Parathyroid adenoma (tissue), 2 donors: ENCODE data around the gene PRKCE.

Source experiments
- H2AFZ ChIP-seq: fragments of 300-600 bp; sonication (generic); one replicate; pipeline ENCODE4 v1.7.0; 2017; ENCODE audit warnings: antibody characterized with exemption, mild to moderate bottlenecking
- H3K27ac ChIP-seq: fragments of 300-600 bp; sonication (generic); one replicate; pipeline ENCODE4 v1.7.0; 2017
- H3K27me3 ChIP-seq: fragments of 300-600 bp; sonication (generic); one replicate; pipeline ENCODE4 v1.7.0; 2017; ENCODE audit warnings: low read length; ENCODE audit not compliant: control insufficient read depth, insufficient read depth
- H3K36me3 ChIP-seq: fragments of 300-600 bp; sonication (generic); one replicate; pipeline ENCODE4 v1.7.0; 2017; ENCODE audit warnings: low read length; ENCODE audit not compliant: control insufficient read depth, insufficient read depth
- H3K4me1 ChIP-seq: fragments of 300-600 bp; sonication (generic); one replicate; pipeline ENCODE4 v1.7.0; 2017; ENCODE audit warnings: control low read depth
- H3K4me2 ChIP-seq: fragments of 300-600 bp; sonication (generic); one replicate; pipeline ENCODE4 v1.7.0; 2017; ENCODE audit warnings: low read length
- H3K4me3 ChIP-seq: fragments of 300-600 bp; sonication (generic); one replicate; pipeline ENCODE4 v1.7.0; 2017; ENCODE audit warnings: low read depth, low read length
- H3K79me2 ChIP-seq: fragments of 300-600 bp; sonication (generic); one replicate; pipeline ENCODE4 v1.7.0; 2017; ENCODE audit warnings: control low read depth
- H3K9ac ChIP-seq: fragments of 300-600 bp; sonication (generic); one replicate; pipeline ENCODE4 v1.7.0; 2017; ENCODE audit warnings: mild to moderate bottlenecking
- H3K9me3 ChIP-seq: fragments of 300-600 bp; sonication (generic); one replicate; pipeline ENCODE4 v1.7.0; 2017; ENCODE audit warnings: low read length; ENCODE audit not compliant: control insufficient read depth
- CTCF ChIP-seq: fragments of 300-600 bp; sonication (generic); IDR thresholded peaks from one replicate; pipeline ENCODE4 v1.7.0; 2017; ENCODE audit warnings: antibody characterized with exemption, mild to moderate bottlenecking
- donor health status: primary hyperparathyroidism.

Gene PRKCE

GRCh38 chr2:45674035-45674816, 22.8 kb downstream of the PRKCE start:
- Histone ChIP-seq H3K9me3 (no peaks in the 10 kb centered on the region), H3K4me3 (no peak overlapping the region), H3K79me2 (peaks cover 41% of the 10 kb centered on the region), H2AFZ (peak overlapping the region; percentile 44), H3K36me3 (no peaks in the 10 kb centered on the region), H3K27me3 (no peaks in the 10 kb centered on the region), H3K9ac (no peak overlapping the region), H3K4me2 (peak overlapping the region; percentile 9), H3K27ac (peak overlapping the region; percentile 94), H3K4me1 (peaks cover 43% of the 10 kb centered on the region)
- no peak for TF ChIP-seq CTCF

GRCh38 chr2:45675263-45675812, 23.9 kb downstream of the PRKCE start:
- Histone ChIP-seq H3K27ac (peak overlapping the region; percentile 94), H3K79me2 (peaks cover 46% of the 10 kb centered on the region), H3K4me3 (peak overlapping the region; percentile 6), H2AFZ (peak overlapping the region; percentile 44), H3K36me3 (no peaks in the 10 kb centered on the region), H3K27me3 (no peaks in the 10 kb centered on the region), H3K9ac (no peak overlapping the region), H3K4me1 (peaks cover 52% of the 10 kb centered on the region), H3K4me2 (peak overlapping the region; percentile 9), H3K9me3 (no peaks in the 10 kb centered on the region)
- no peak for TF ChIP-seq CTCF

- H3K79me2 ChIP-seq = peaks cover 50% of the 10 kb centered on the region
- no peak overlapping the region for H3K9ac ChIP-seq
- H3K9me3 ChIP-seq = no peaks in the 10 kb centered on the region
- peak overlapping the region; percentile 9 for H3K4me2 ChIP-seq
- no peaks in the 10 kb centered on the region for H3K27me3 ChIP-seq
- H3K4me3 ChIP-seq = peak overlapping the region; percentile 6
- peak overlapping the region; percentile 44 for H2AFZ ChIP-seq
- H3K27ac ChIP-seq = peak overlapping the region; percentile 94
- H3K36me3 ChIP-seq = no peaks in the 10 kb centered on the region
- TF ChIP-seq CTCF = no peak
- peaks cover 46% of the 10 kb centered on the region for H3K4me1 ChIP-seq
Measured at GRCh38 chr2:45676088-45676487, 24.6 kb downstream of the PRKCE start.

GRCh38 chr2:45678791-45679348, 27.4 kb downstream of the PRKCE start:
- Histone ChIP-seq H3K4me1 (peaks cover 67% of the 10 kb centered on the region), H3K27me3 (no peaks in the 10 kb centered on the region), H3K9ac (peak overlapping the region; percentile 6), H3K79me2 (peaks cover 46% of the 10 kb centered on the region), H3K36me3 (no peaks in the 10 kb centered on the region), H3K27ac (peak overlapping the region; percentile 1), H3K4me3 (no peak overlapping the region), H3K4me2 (no peak overlapping the region), H3K9me3 (no peaks in the 10 kb centered on the region), H2AFZ (no peak overlapping the region)
- no peak for TF ChIP-seq CTCF
